HepG2 (cell line): ENCODE results near the gene MRPL20. TPM values are rescaled to one million over a fixed set of nuclear protein-coding genes. Genes with fewer than 3 reads are reported as not detected.

ENCODE experiments used
- ATAD3A ChIP-seq: sonication (generic); formaldehyde crosslinking; IDR thresholded peaks from 2 replicates; pipeline ENCODE4 v1.4.0; 2020; ENCODE audit warnings: missing genetic modification reagents
- ATF7-NPFF ChIP-seq: sonication (generic); formaldehyde crosslinking; IDR thresholded peaks from 2 replicates; pipeline ENCODE4 v1.8.1; 2023; ENCODE audit warnings: mild to moderate bottlenecking, low read depth, missing genetic modification reagents, moderate library complexity
- FOXK1 ChIP-seq: sonication (generic); formaldehyde crosslinking; IDR thresholded peaks from 2 replicates; pipeline ENCODE4 v1.4.0; 2020; ENCODE audit warnings: low read depth, missing genetic modification reagents, borderline replicate concordance
- IKZF1 ChIP-seq: fragments of 450-650 bp; IDR thresholded peaks from 2 replicates; pipeline ENCODE4 v1.7.1; 2016
- PCBP1 ChIP-seq: fragments of 200-400 bp; formaldehyde crosslinking; IDR thresholded peaks from 2 replicates; pipeline ENCODE4 v1.6.1; 2017; ENCODE audit warnings: mild to moderate bottlenecking, low read depth, low read length, borderline replicate concordance
- POLR2AphosphoS2 ChIP-seq: IDR thresholded peaks from 2 replicates; pipeline ENCODE4 v1.6.1; 2011; ENCODE audit warnings: low read depth, low read length, improper control_type of control experiment
- SAFB2 ChIP-seq: sonication (generic); formaldehyde crosslinking; IDR thresholded peaks from 2 replicates; pipeline ENCODE4 v1.5.1; 2020; ENCODE audit warnings: missing genetic modification reagents, low read depth, mild to moderate bottlenecking, borderline replicate concordance
- SIN3B ChIP-seq: fragments of 150-350 bp; IDR thresholded peaks from 2 replicates; pipeline ENCODE4 v1.6.1; 2014; ENCODE audit warnings: low read length
- SMAD9 ChIP-seq: sonication (generic); formaldehyde crosslinking; IDR thresholded peaks from 2 replicates; pipeline ENCODE4 v1.5.1; 2020; ENCODE audit warnings: mild to moderate bottlenecking, missing genetic modification reagents
- SP140L ChIP-seq: sonication (generic); formaldehyde crosslinking; IDR thresholded peaks from 2 replicates; pipeline ENCODE4 v1.4.0; 2020; ENCODE audit warnings: missing genetic modification reagents, borderline replicate concordance
- ZBTB2 ChIP-seq: sonication (generic); formaldehyde crosslinking; IDR thresholded peaks from 2 replicates; pipeline ENCODE4 v1.8.0; 2022; ENCODE audit warnings: low read depth, missing genetic modification reagents
- ZFP1 ChIP-seq: IDR thresholded peaks from 2 replicates; pipeline ENCODE4 v1.6.1; 2016
- ZMYM2 ChIP-seq: sonication (generic); formaldehyde crosslinking; IDR thresholded peaks from 2 replicates; pipeline ENCODE4 v1.8.0; 2022; ENCODE audit warnings: mild to moderate bottlenecking, missing genetic modification reagents
- ZNF761 ChIP-seq: sonication (generic); formaldehyde crosslinking; conservative IDR thresholded peaks from 2 replicates; pipeline ENCODE4 v1.4.0; 2020; ENCODE audit warnings: mild to moderate bottlenecking, missing genetic modification reagents
- ZNF773 ChIP-seq: sonication (generic); formaldehyde crosslinking; IDR thresholded peaks from 2 replicates; pipeline ENCODE4 v1.4.0; 2020; ENCODE audit warnings: missing genetic modification reagents, borderline replicate concordance
- ZSCAN25 ChIP-seq: sonication (generic); formaldehyde crosslinking; IDR thresholded peaks from 2 replicates; pipeline ENCODE4 v1.8.0; 2022; ENCODE audit warnings: mild to moderate bottlenecking, missing genetic modification reagents
- ZSCAN29 ChIP-seq: sonication (generic); formaldehyde crosslinking; conservative IDR thresholded peaks from 2 replicates; pipeline ENCODE4 v1.4.0; 2020; ENCODE audit warnings: mild to moderate bottlenecking, missing genetic modification reagents
- ZSCAN9 ChIP-seq: IDR thresholded peaks from 2 replicates; pipeline ENCODE4 v1.6.1; 2016; ENCODE audit warnings: borderline replicate concordance
- polyA plus RNA-seq, 8 experiments: library from polyadenylated mRNA; depleted of rRNA in 3 of 8; stranded (reverse) in 7 of 8; unstranded in 1 of 8; fragments of >200 nt; fragmentation: Illumina TruSeq in 4 of 8; extraction: Trizol in 4 of 8; gene quantifications; 2 replicates each; pipeline versions ENCODE4 v1.2.1 to v1.2.3, GENCODE V29; 2011 to 2016; ENCODE audit warnings: low read depth in 4 of 8, missing spikeins in 1 of 8, mixed read lengths in 1 of 8; ENCODE audit not compliant: insufficient read depth in 1 of 8
- total RNA-seq, 5 experiments: library from RNA; depleted of rRNA; stranded (reverse); fragments of >200 nt; fragmentation: Illumina TruSeq; extraction: Trizol; gene quantifications; 2 replicates each; pipeline ENCODE4 v1.2.3, GENCODE V29; 2016; ENCODE audit warnings: low read depth in 1 of 5
- TF ChIP-seq, protein P1 (sequence below): sonication (generic); formaldehyde crosslinking; IDR thresholded peaks from 2 replicates; pipeline ENCODE4 v1.5.0; 2020; ENCODE audit warnings: missing genetic modification reagents
- TF ChIP-seq, protein P2 (sequence below): IDR thresholded peaks from 2 replicates; pipeline ENCODE4 v1.6.1; 2012; ENCODE audit warnings: low read length, improper control_type of control experiment

The MRPL20 gene
- total and polyA plus RNA-seq, 2 of the 13 experiments (the other 11 are each of a cell fraction or from before 2014, with no cell fraction given), result 59.2 to 127 TPM

DNA sequence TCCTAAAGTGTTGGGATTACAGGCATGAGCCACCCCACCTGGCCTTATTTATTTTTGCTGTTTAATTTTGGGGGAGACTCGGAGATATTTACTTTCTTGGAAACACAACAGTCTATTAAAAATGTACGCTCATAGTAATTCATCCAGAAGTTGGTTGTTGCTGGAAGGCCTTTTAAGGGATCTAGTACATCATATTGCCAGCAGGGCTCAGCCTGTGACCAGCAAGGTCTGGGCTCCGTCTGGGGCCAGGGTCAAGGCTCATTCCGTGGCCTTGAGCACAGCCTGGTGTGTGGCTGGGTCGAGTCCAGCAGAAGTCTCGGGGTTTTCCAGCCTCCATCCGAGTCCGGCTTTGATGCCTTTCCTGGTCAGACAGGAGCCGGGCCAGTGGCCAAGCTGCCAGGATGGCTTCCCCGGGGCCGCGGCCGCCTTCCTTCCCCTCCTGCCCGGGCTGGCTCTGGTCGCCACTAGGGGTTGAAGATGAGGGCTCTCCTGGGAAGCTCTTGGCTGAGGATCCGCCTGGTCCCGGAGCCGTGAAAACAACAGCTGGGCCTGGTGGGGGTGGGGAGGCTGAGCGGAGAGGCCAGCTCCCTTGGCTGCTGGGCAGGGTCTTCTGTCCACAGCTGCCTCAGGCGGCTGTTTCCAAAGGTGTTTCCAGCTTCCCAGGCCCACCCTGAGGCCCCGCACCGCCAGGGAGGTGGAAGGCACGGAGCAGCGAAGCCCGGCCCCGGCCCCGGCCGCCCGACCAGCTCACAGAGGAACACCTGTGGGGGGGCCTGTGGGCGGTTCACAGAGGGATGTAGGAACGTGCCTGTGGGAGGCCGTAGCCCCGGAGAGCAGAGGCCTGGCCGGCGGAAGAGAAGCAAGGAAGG lies 23.3 kb upstream of the MRPL20 start (continued):
- TF ChIP-seq IKZF1 (no peak), ZSCAN9 (CRISPR knock-in tag) (no peak), POLR2AphosphoS2 (no peak), PCBP1 (peak; percentile 94), ZMYM2 (peak; percentile 5; the same call in 1 of the 2 replicates), ATF7-NPFF (CRISPR knock-in tag) (peak; percentile 47; the same call in 1 of the 2 replicates), ZFP1 (no peak), SIN3B (no peak), ZBTB2 (no peak), SP140L (no peak), SMAD9 (CRISPR knock-in tag) (no peak), SAFB2 (CRISPR knock-in tag) (no peak), ZSCAN25 (CRISPR knock-in tag) (peak; percentile 38), ZNF773 (CRISPR knock-in tag) (no peak), ZNF761 (CRISPR knock-in tag) (peak; percentile 51; the same call in 1 of the 2 replicates), ZSCAN29 (0 out of 2 replicates have a peak, but pooled peaks have one; percentile 28), FOXK1 (CRISPR knock-in tag) (no peak), ATAD3A (CRISPR knock-in tag) (no peak)
- TF ChIP-seq, protein P1, sequence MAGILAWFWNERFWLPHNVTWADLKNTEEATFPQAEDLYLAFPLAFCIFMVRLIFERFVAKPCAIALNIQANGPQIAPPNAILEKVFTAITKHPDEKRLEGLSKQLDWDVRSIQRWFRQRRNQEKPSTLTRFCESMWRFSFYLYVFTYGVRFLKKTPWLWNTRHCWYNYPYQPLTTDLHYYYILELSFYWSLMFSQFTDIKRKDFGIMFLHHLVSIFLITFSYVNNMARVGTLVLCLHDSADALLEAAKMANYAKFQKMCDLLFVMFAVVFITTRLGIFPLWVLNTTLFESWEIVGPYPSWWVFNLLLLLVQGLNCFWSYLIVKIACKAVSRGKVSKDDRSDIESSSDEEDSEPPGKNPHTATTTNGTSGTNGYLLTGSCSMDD (CRISPR knock-in tag), result no peak
- TF ChIP-seq, protein P2, sequence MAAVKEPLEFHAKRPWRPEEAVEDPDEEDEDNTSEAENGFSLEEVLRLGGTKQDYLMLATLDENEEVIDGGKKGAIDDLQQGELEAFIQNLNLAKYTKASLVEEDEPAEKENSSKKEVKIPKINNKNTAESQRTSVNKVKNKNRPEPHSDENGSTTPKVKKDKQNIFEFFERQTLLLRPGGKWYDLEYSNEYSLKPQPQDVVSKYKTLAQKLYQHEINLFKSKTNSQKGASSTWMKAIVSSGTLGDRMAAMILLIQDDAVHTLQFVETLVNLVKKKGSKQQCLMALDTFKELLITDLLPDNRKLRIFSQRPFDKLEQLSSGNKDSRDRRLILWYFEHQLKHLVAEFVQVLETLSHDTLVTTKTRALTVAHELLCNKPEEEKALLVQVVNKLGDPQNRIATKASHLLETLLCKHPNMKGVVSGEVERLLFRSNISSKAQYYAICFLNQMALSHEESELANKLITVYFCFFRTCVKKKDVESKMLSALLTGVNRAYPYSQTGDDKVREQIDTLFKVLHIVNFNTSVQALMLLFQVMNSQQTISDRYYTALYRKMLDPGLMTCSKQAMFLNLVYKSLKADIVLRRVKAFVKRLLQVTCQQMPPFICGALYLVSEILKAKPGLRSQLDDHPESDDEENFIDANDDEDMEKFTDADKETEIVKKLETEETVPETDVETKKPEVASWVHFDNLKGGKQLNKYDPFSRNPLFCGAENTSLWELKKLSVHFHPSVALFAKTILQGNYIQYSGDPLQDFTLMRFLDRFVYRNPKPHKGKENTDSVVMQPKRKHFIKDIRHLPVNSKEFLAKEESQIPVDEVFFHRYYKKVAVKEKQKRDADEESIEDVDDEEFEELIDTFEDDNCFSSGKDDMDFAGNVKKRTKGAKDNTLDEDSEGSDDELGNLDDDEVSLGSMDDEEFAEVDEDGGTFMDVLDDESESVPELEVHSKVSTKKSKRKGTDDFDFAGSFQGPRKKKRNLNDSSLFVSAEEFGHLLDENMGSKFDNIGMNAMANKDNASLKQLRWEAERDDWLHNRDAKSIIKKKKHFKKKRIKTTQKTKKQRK, result no peak
